Breast epithelium (tissue), 4 donors: ENCODE measurements around the gene STARD3. TPM values are rescaled to one million over a fixed set of nuclear protein-coding genes. Genes with fewer than 3 reads are reported as not detected.
A peak's percentile ranks its signal among the peaks of the same experiment; 100 is the strongest.

ENCODE experiments used
- DNase-seq, 2 donors: peaks; one replicate each; pipeline ENCODE4 v3.0.0-alpha.2; 2019; ENCODE audit warnings: low spot score in 2 of 2
- H3K27ac ChIP-seq, 2 donors: fragments of 200-600 bp; sonication (generic) in 1 of 2; one replicate each; pipeline ENCODE4 v1.5.1; 2016 to 2019; ENCODE audit warnings: mild to moderate bottlenecking in 1 of 2
- H3K27me3 ChIP-seq, 2 donors: fragments of 200-600 bp; sonication (generic) in 1 of 2; one replicate each; pipeline versions ENCODE4 v1.5.1 to v1.6.0; 2017 to 2019; ENCODE audit warnings: control low read depth in 1 of 2, mild to moderate bottlenecking in 1 of 2
- H3K36me3 ChIP-seq: fragments of 200-600 bp; one replicate; pipeline ENCODE4 v1.5.1; 2019
- H3K4me1 ChIP-seq, 2 donors: fragments of 200-600 bp; sonication (generic); one replicate each; pipeline ENCODE4 v1.5.1; 2016 to 2019; ENCODE audit warnings: control low read depth in 1 of 2
- H3K4me3 ChIP-seq, 3 donors: fragments of 200-600 bp; sonication (generic); 1 replicate in 2 of 3; 2 replicates in 1 of 3; pipeline ENCODE4 v1.5.1; 2016 to 2019; ENCODE audit warnings: mild to moderate bottlenecking in 3 of 3, moderate library complexity in 2 of 3
- H3K9me3 ChIP-seq, 2 donors: fragments of 200-600 bp; sonication (generic) in 1 of 2; one replicate each; pipeline ENCODE4 v1.5.1; 2016 to 2019; ENCODE audit warnings: control low read depth in 1 of 2
- CTCF ChIP-seq, 3 donors: fragments of 450-650 bp; IDR thresholded peaks; one replicate each; pipeline ENCODE4 v1.5.1; 2016 to 2017; ENCODE audit warnings: antibody characterized with exemption in 3 of 3, mild to moderate bottlenecking in 3 of 3, moderate library complexity in 3 of 3
- POLR2A ChIP-seq: fragments of 450-650 bp; IDR thresholded peaks from one replicate; pipeline ENCODE4 v1.6.1; 2016; ENCODE audit warnings: antibody characterized with exemption, mild to moderate bottlenecking, moderate library complexity
- POLR2AphosphoS5 ChIP-seq, 3 donors: sonication (generic); formaldehyde crosslinking; IDR thresholded peaks; one replicate each; pipeline ENCODE4 v1.6.1; 2017; ENCODE audit warnings: antibody characterized with exemption in 3 of 3
- intact Hi-C: fragments of 100-400 bp; cut with DNase I; formaldehyde crosslinking; loops from one replicate; pipeline ENCODE4 v1.15.1; 2023; ENCODE audit warnings: low total_unique reads
- total RNA-seq, 3 donors: library from RNA; depleted of rRNA; stranded (reverse); fragments of >200 nt; gene quantifications; one replicate each; pipeline ENCODE4 v1.1.0, GENCODE V29; 2016

STARD3 gene
- total RNA-seq, 3 donors from 2014 or later: 37.0 to 43.9 (median 42.0) TPM

GRCh38 chr17:39626171-39627046, 10.5 kb upstream of the STARD3 start, which contains the start of gene PPP1R1B:
Gene PPP1R1B, plus strand, starts transcription at chr17:39626952. Its CDS starts 441 bp downstream, at chr17:39627393.
- no peak for DNase-seq
- H3K27ac ChIP-seq: peak within 1 kb of the TSS; percentile 91 to 93
- H3K4me3 ChIP-seq: peak within 1 kb of the TSS; percentile 14 to 70 (median 68)
- no peak for TF ChIP-seq POLR2AphosphoS5 (IDR thresholded peaks at IDR 0.05)
- no peak for TF ChIP-seq POLR2A
- no peak for TF ChIP-seq CTCF (IDR thresholded peaks at IDR 0.05)
- no peaks in the 10 kb centered on the region for H3K36me3 ChIP-seq
- H3K9me3 ChIP-seq: no peaks in the 10 kb centered on the region
- intact Hi-C loops: loop anchor here (10.0 kb wide), 1 partner anchor 128 kb away; no protein-coding TSS in a partner anchor
- peaks cover 6 to 24% of the 10 kb centered on the region in 2 donors for H3K4me1 ChIP-seq
- peaks cover 0 to 3% of the 10 kb centered on the region in 2 donors for H3K27me3 ChIP-seq

GRCh38 chr17:39627047-39627711, 9.8 kb upstream of the STARD3 start:
- TF ChIP-seq POLR2AphosphoS5 (IDR thresholded peaks at IDR 0.05): no peak
- no peak for TF ChIP-seq CTCF (IDR thresholded peaks at IDR 0.05)
- no peak for TF ChIP-seq POLR2A
- intact Hi-C loops: loop anchor here (10.0 kb wide), 1 partner anchor 128 kb away; no protein-coding TSS in a partner anchor
- Histone ChIP-seq H3K27ac (peak overlapping the region; percentile 91 to 93), H3K27me3 (peaks cover 0 to 3% of the 10 kb centered on the region in 2 donors), H3K4me1 (peaks cover 6 to 22% of the 10 kb centered on the region in 2 donors), H3K9me3 (no peaks in the 10 kb centered on the region), H3K36me3 (no peaks in the 10 kb centered on the region), H3K4me3 (peak overlapping the region; percentile 14 to 70 (median 68))
- DNase-seq: no peak

- Histone ChIP-seq H3K4me3 (peak overlapping the region in 2 of 3 donors; percentile 68 to 70), H3K36me3 (no peaks in the 10 kb centered on the region), H3K27ac (peak overlapping the region; percentile 91 to 93), H3K4me1 (peaks cover 6 to 20% of the 10 kb centered on the region in 2 donors), H3K9me3 (no peaks in the 10 kb centered on the region), H3K27me3 (peaks cover 0 to 3% of the 10 kb centered on the region in 2 donors)
- no peak for TF ChIP-seq CTCF (IDR thresholded peaks at IDR 0.05)
- TF ChIP-seq POLR2A: no peak
- no peak for TF ChIP-seq POLR2AphosphoS5 (IDR thresholded peaks at IDR 0.05)
- intact Hi-C loops: loop anchor here (10.0 kb wide), 1 partner anchor 127 kb away; no protein-coding TSS in a partner anchor
- no peak for DNase-seq
Measured at GRCh38 chr17:39627712-39628516, 9.0 kb upstream of the STARD3 start.

GRCh38 chr17:39628655-39629493, 8.1 kb upstream of the STARD3 start:
- Histone ChIP-seq H3K27me3 (peaks cover 0 to 3% of the 10 kb centered on the region in 2 donors), H3K27ac (peak overlapping the region; percentile 91 to 93), H3K4me3 (peak overlapping the region in 1 of 3 donors; percentile 70), H3K4me1 (peaks cover 6 to 14% of the 10 kb centered on the region in 2 donors), H3K9me3 (no peaks in the 10 kb centered on the region), H3K36me3 (no peaks in the 10 kb centered on the region)
- DNase-seq: no peak
- TF ChIP-seq POLR2A (no peak), POLR2AphosphoS5 (IDR thresholded peaks at IDR 0.05) (no peak), CTCF (IDR thresholded peaks at IDR 0.05) (no peak)
- intact Hi-C loops: loop anchor here (10.0 kb wide), 1 partner anchor 126 kb away; no protein-coding TSS in a partner anchor
